SK-N-SH treated with all-trans-retinoic acid at 6 μM for 48 hours (cell line): ENCODE data around the gene LTBP2.

ENCODE experiments used
- ATAC-seq: fragments of 200-7000 bp; cut with Tn5 transposase; 3 replicates; pipeline ENCODE4 v1.9.1; 2020; ENCODE audit warnings: mild to moderate bottlenecking, moderate library complexity
- ARNTL ChIP-seq: fragments of 450-650 bp; formaldehyde crosslinking; IDR thresholded peaks from 2 replicates; pipeline ENCODE4 v1.5.0; 2020; ENCODE audit warnings: low read depth, mild to moderate bottlenecking, moderate library complexity, borderline replicate concordance
- BACH2 ChIP-seq: fragments of 250-450 bp; sonication (Bioruptor Pico); IDR thresholded peaks from 2 replicates; pipeline ENCODE4 v1.9.0; 2021; ENCODE audit warnings: mild to moderate bottlenecking, borderline replicate concordance
- CREB5 ChIP-seq: fragments of 250-450 bp; sonication (Bioruptor Pico); IDR thresholded peaks from 2 replicates; pipeline ENCODE4 v1.5.1; 2020; ENCODE audit warnings: low read depth, mild to moderate bottlenecking, moderate library complexity
- CSDC2 ChIP-seq: fragments of 250-450 bp; sonication (Bioruptor Pico); IDR thresholded peaks from 2 replicates; pipeline ENCODE4 v1.5.0; 2020; ENCODE audit warnings: mild to moderate bottlenecking, moderate library complexity
- ESRRG ChIP-seq: fragments of 250-450 bp; sonication (Bioruptor Pico); IDR thresholded peaks from 2 replicates; pipeline ENCODE4 v1.6.1; 2021; ENCODE audit warnings: mild to moderate bottlenecking
- GLIS3 ChIP-seq: fragments of 250-450 bp; sonication (Bioruptor Pico); IDR thresholded peaks from 2 replicates; pipeline ENCODE4 v1.5.0; 2020; ENCODE audit warnings: mild to moderate bottlenecking, moderate library complexity
- ISL1 ChIP-seq: fragments of 250-450 bp; sonication (Bioruptor Pico); IDR thresholded peaks from 2 replicates; pipeline ENCODE4 v2.1.2; 2022; ENCODE audit warnings: mild to moderate bottlenecking, moderate library complexity
- OSR1 ChIP-seq: fragments of 250-450 bp; sonication (Bioruptor Pico); IDR thresholded peaks from 2 replicates; pipeline ENCODE4 v1.8.0; 2022; ENCODE audit warnings: moderate library complexity, mild to moderate bottlenecking, inconsistent platforms
- POU6F1 ChIP-seq: fragments of 250-450 bp; sonication (Bioruptor Pico); IDR thresholded peaks from 2 replicates; pipeline ENCODE4 v1.8.0; 2021; ENCODE audit warnings: low read depth, mild to moderate bottlenecking, moderate library complexity, borderline replicate concordance
- PPARA ChIP-seq: fragments of 250-450 bp; sonication (Bioruptor Pico); IDR thresholded peaks from 2 replicates; pipeline ENCODE4 v1.5.0; 2020; ENCODE audit warnings: mild to moderate bottlenecking, borderline replicate concordance
- RARB ChIP-seq: fragments of 250-450 bp; sonication (Bioruptor Pico); IDR thresholded peaks from 2 replicates; pipeline ENCODE4 v1.8.0; 2021; ENCODE audit warnings: mild to moderate bottlenecking, moderate library complexity
- SNAI2 ChIP-seq: fragments of 250-450 bp; sonication (Bioruptor Pico); IDR thresholded peaks from 2 replicates; pipeline ENCODE4 v1.5.0; 2020; ENCODE audit warnings: mild to moderate bottlenecking, moderate library complexity
- TCF4 ChIP-seq: fragments of 250-450 bp; sonication (Bioruptor Pico); IDR thresholded peaks from 2 replicates; pipeline ENCODE4 v1.8.0; 2021; ENCODE audit warnings: mild to moderate bottlenecking, moderate library complexity, borderline replicate concordance
- TOX ChIP-seq: fragments of 250-450 bp; sonication (Bioruptor Pico); IDR thresholded peaks from 2 replicates; pipeline ENCODE4 v1.8.0; 2021; ENCODE audit warnings: mild to moderate bottlenecking, moderate library complexity, borderline replicate concordance
- ZC3H10 ChIP-seq: fragments of 250-450 bp; sonication (Bioruptor Pico); IDR thresholded peaks from 2 replicates; pipeline ENCODE4 v1.5.1; 2021; ENCODE audit warnings: mild to moderate bottlenecking, moderate library complexity
- ZFP3 ChIP-seq: fragments of 250-450 bp; sonication (Bioruptor Pico); IDR thresholded peaks from 2 replicates; pipeline ENCODE4 v1.5.0; 2020; ENCODE audit warnings: mild to moderate bottlenecking, moderate library complexity
- ZFP30 ChIP-seq: fragments of 450-650 bp; formaldehyde crosslinking; IDR thresholded peaks from 2 replicates; pipeline ENCODE4 v1.5.0; 2022; ENCODE audit warnings: mild to moderate bottlenecking, moderate library complexity
- ZNF565 ChIP-seq: fragments of 450-650 bp; formaldehyde crosslinking; conservative IDR thresholded peaks from 2 replicates; pipeline ENCODE4 v1.5.0; 2020; ENCODE audit warnings: low read depth, mild to moderate bottlenecking, moderate library complexity
- ZNF70 ChIP-seq: fragments of 450-650 bp; formaldehyde crosslinking; IDR thresholded peaks from 2 replicates; pipeline ENCODE4 v1.5.0; 2020; ENCODE audit warnings: mild to moderate bottlenecking, moderate library complexity
- ZNF8 ChIP-seq: fragments of 450-650 bp; formaldehyde crosslinking; IDR thresholded peaks from 2 replicates; pipeline ENCODE4 v1.5.0; 2020; ENCODE audit warnings: mild to moderate bottlenecking, moderate library complexity
- TF ChIP-seq, protein P1 (sequence below): fragments of 250-450 bp; sonication (Bioruptor Pico); IDR thresholded peaks from 2 replicates; pipeline ENCODE4 v1.5.0; 2020; ENCODE audit warnings: mild to moderate bottlenecking, moderate library complexity
- TF ChIP-seq, protein P2 (sequence below): fragments of 250-450 bp; sonication (Bioruptor Pico); IDR thresholded peaks from 2 replicates; pipeline ENCODE4 v1.8.0; 2020; ENCODE audit warnings: mild to moderate bottlenecking, moderate library complexity, borderline replicate concordance

LTBP2 gene

DNA sequence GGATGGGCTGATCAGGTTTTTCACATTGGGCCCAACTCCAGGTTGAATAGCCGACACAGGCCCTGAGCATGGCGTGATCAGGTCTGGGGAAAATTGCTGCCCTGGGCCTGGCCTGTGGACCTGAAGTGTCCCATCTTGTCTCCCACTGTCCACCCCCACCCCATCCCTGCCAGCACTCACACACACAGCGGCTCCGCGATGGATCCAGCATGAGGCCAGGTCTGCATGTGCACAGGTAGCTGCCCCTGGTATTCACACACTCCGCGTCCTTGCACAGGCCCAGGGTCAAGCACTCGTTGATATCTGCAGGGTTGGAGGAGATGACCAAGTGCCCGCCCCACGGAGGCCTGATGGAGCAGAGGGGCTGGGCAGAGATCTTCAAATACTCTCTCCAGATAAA, 79.8 kb downstream of the LTBP2 start:
- TF ChIP-seq POU6F1 (CRISPR knock-in tag) = no peak
- TF ChIP-seq ZNF70 (CRISPR knock-in tag) = no peak
- no peak for TF ChIP-seq OSR1
- no peak for TF ChIP-seq BACH2 (CRISPR knock-in tag)
- TF ChIP-seq TOX = no peak
- TF ChIP-seq TCF4 (CRISPR knock-in tag) = no peak
- no peak for TF ChIP-seq ZFP30
- no peak for TF ChIP-seq CSDC2
- no peak for TF ChIP-seq SNAI2 (CRISPR knock-in tag)
- TF ChIP-seq CREB5 = no peak
- no peak for TF ChIP-seq RARB (CRISPR knock-in tag)
- TF ChIP-seq, all 23 proteins: peak for 0
- no peak for ATAC-seq

DNA sequence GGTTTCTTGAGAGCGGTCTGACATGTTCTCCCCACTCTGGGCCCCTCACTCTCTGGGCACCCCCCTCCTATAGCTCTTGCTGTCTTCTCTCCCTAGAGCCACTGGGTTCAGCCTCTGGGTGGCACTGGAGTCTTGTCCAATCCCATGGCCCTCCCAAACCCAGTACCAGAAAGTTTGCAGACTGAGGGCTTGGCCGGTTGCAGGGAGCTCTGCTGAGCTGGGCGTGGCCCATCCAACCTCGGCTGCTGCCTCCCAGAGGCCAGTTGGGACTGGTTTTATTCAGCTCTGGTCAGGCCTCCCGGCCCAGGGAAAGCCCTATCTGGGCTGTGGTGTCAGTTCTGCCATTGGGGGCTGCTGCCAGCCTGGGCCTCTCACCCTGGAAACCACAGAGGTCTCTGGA, 80.6 kb downstream of the LTBP2 start:
- no peak for TF ChIP-seq TOX
- no peak for TF ChIP-seq BACH2 (CRISPR knock-in tag)
- TF ChIP-seq OSR1 = no peak
- TF ChIP-seq GLIS3 (CRISPR knock-in tag) = no peak
- ATAC-seq = peak; percentile 63

- ATAC-seq = no peak
- TF ChIP-seq ZC3H10 (CRISPR knock-in tag) = no peak
- TF ChIP-seq CSDC2 = no peak
- no peak for TF ChIP-seq BACH2 (CRISPR knock-in tag)
- no peak for TF ChIP-seq OSR1
- no peak for TF ChIP-seq CREB5
- no peak for TF ChIP-seq GLIS3 (CRISPR knock-in tag)
- no peak for TF ChIP-seq ZFP3 (CRISPR knock-in tag)
- no peak for TF ChIP-seq POU6F1 (CRISPR knock-in tag)
- TF ChIP-seq ESRRG (CRISPR knock-in tag) = no peak
- TF ChIP-seq SNAI2 (CRISPR knock-in tag) = no peak
- TF ChIP-seq ZNF70 (CRISPR knock-in tag) = no peak
- no peak for TF ChIP-seq ISL1
- no peak for TF ChIP-seq ARNTL (CRISPR knock-in tag)
- no peak for TF ChIP-seq TOX
- TF ChIP-seq ZNF8 (CRISPR knock-in tag) = no peak
- TF ChIP-seq, protein P1, sequence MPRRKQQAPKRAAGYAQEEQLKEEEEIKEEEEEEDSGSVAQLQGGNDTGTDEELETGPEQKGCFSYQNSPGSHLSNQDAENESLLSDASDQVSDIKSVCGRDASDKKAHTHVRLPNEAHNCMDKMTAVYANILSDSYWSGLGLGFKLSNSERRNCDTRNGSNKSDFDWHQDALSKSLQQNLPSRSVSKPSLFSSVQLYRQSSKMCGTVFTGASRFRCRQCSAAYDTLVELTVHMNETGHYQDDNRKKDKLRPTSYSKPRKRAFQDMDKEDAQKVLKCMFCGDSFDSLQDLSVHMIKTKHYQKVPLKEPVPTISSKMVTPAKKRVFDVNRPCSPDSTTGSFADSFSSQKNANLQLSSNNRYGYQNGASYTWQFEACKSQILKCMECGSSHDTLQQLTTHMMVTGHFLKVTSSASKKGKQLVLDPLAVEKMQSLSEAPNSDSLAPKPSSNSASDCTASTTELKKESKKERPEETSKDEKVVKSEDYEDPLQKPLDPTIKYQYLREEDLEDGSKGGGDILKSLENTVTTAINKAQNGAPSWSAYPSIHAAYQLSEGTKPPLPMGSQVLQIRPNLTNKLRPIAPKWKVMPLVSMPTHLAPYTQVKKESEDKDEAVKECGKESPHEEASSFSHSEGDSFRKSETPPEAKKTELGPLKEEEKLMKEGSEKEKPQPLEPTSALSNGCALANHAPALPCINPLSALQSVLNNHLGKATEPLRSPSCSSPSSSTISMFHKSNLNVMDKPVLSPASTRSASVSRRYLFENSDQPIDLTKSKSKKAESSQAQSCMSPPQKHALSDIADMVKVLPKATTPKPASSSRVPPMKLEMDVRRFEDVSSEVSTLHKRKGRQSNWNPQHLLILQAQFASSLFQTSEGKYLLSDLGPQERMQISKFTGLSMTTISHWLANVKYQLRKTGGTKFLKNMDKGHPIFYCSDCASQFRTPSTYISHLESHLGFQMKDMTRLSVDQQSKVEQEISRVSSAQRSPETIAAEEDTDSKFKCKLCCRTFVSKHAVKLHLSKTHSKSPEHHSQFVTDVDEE (CRISPR knock-in tag) = no peak
- no peak for TF ChIP-seq RARB (CRISPR knock-in tag)
- TF ChIP-seq, all 23 proteins: peak for 0
Measured at GRCh38 chr14:74531006-74531405, 81.0 kb downstream of the LTBP2 start.

- TF ChIP-seq PPARA = no peak
- no peak for TF ChIP-seq ZNF565 (CRISPR knock-in tag)
- no peak for TF ChIP-seq ZNF70 (CRISPR knock-in tag)
- TF ChIP-seq, protein P2, sequence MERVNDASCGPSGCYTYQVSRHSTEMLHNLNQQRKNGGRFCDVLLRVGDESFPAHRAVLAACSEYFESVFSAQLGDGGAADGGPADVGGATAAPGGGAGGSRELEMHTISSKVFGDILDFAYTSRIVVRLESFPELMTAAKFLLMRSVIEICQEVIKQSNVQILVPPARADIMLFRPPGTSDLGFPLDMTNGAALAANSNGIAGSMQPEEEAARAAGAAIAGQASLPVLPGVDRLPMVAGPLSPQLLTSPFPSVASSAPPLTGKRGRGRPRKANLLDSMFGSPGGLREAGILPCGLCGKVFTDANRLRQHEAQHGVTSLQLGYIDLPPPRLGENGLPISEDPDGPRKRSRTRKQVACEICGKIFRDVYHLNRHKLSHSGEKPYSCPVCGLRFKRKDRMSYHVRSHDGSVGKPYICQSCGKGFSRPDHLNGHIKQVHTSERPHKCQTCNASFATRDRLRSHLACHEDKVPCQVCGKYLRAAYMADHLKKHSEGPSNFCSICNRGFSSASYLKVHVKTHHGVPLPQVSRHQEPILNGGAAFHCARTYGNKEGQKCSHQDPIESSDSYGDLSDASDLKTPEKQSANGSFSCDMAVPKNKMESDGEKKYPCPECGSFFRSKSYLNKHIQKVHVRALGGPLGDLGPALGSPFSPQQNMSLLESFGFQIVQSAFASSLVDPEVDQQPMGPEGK (CRISPR knock-in tag) = no peak
- ATAC-seq = no peak
Measured at GRCh38 chr14:74528886-74529285, 83.2 kb downstream of the LTBP2 start.
